MM.1S (cell line): ENCODE data around the gene OR8S1.

Experiments
- DNase-seq: peaks from one replicate; pipeline ENCODE4 v3.0.0-alpha.2; 2015
- H2AFZ ChIP-seq: fragments of 300-600 bp; sonication (generic); 2 replicates; pipeline ENCODE4 v1.6.0; 2016; ENCODE audit warnings: antibody characterized with exemption, low read length
- H3F3A ChIP-seq: fragments of 300-600 bp; sonication (generic); 2 replicates; pipeline ENCODE4 v1.6.1; 2016; ENCODE audit warnings: mild to moderate bottlenecking, antibody characterized with exemption, low read length, moderate library complexity, mixed read lengths; ENCODE audit not compliant: insufficient read depth
- H3K27ac ChIP-seq: fragments of 300-600 bp; sonication (generic); 2 replicates; pipeline ENCODE4 v1.5.1; 2016; ENCODE audit warnings: mild to moderate bottlenecking, low read length
- H3K27me3 ChIP-seq: fragments of 300-600 bp; sonication (generic); replicated peaks from 2 replicates; pipeline ENCODE4 v1.6.0; 2016; ENCODE audit warnings: low read length; ENCODE audit not compliant: insufficient read depth
- H3K36me3 ChIP-seq: fragments of 300-600 bp; sonication (generic); replicated peaks from 2 replicates; pipeline ENCODE4 v1.6.1; 2016; ENCODE audit warnings: mild to moderate bottlenecking, low read length, mixed read lengths; ENCODE audit not compliant: insufficient read depth
- H3K4me1 ChIP-seq: fragments of 300-600 bp; sonication (generic); 2 replicates; pipeline ENCODE4 v1.6.1; 2016; ENCODE audit warnings: low read length, mixed read lengths
- H3K4me2 ChIP-seq: fragments of 300-600 bp; sonication (generic); 2 replicates; pipeline ENCODE4 v1.6.0; 2016; ENCODE audit warnings: low read depth, low read length
- H3K4me3 ChIP-seq: fragments of 300-600 bp; sonication (generic); 2 replicates; pipeline ENCODE4 v1.5.1; 2016; ENCODE audit warnings: low read length, mixed read lengths
- H3K79me2 ChIP-seq: fragments of 300-600 bp; sonication (generic); 2 replicates; pipeline ENCODE4 v1.6.1; 2016; ENCODE audit warnings: mixed run types, low read length, mixed read lengths
- H3K9ac ChIP-seq: fragments of 300-600 bp; sonication (generic); 2 replicates; pipeline ENCODE4 v1.6.1; 2016; ENCODE audit warnings: low read length, mixed read lengths
- H3K9me2 ChIP-seq: fragments of 300-600 bp; sonication (generic); replicated peaks from 2 replicates; pipeline ENCODE4 v1.6.1; 2016; ENCODE audit warnings: mild to moderate bottlenecking, low read length, mixed read lengths; ENCODE audit not compliant: insufficient read depth
- H3K9me3 ChIP-seq: fragments of 300-600 bp; sonication (generic); replicated peaks from 2 replicates; pipeline ENCODE4 v1.6.1; 2016; ENCODE audit warnings: mild to moderate bottlenecking, low read length, mixed read lengths; ENCODE audit not compliant: insufficient read depth
- H4K20me1 ChIP-seq: fragments of 300-600 bp; sonication (generic); 2 replicates; pipeline ENCODE4 v1.6.1; 2016; ENCODE audit warnings: mild to moderate bottlenecking, low read length, moderate library complexity, mixed read lengths; ENCODE audit not compliant: insufficient read depth
- CTCF ChIP-seq: fragments of 300-600 bp; sonication (generic); IDR thresholded peaks from 2 replicates; pipeline ENCODE4 v1.5.1; 2016; ENCODE audit warnings: antibody characterized with exemption, low read length, mixed read lengths
- EZH2 ChIP-seq: fragments of 300-600 bp; sonication (generic); optimal IDR thresholded peaks from 2 replicates; pipeline ENCODE3; 2017; ENCODE audit warnings: low read depth, mild to moderate bottlenecking, antibody characterized with exemption, low read length, mixed read lengths
- EZH2phosphoT487 ChIP-seq: fragments of 300-600 bp; sonication (generic); IDR thresholded peaks from 2 replicates; pipeline ENCODE4 v1.6.1; 2018; ENCODE audit warnings: antibody characterized with exemption, low read length

OR8S1 gene

GRCh38 chr12:48508987-48509386, 16.4 kb upstream of the OR8S1 start:
- H3F3A ChIP-seq: no peaks in the 10 kb centered on the region
- no peak overlapping the region for H3K4me2 ChIP-seq
- no peak overlapping the region for H2AFZ ChIP-seq
- H3K4me1 ChIP-seq: peaks cover 5% of the 10 kb centered on the region; the same call in 1 of the 2 replicates
- H3K9me2 ChIP-seq: no peaks in the 10 kb centered on the region
- H3K79me2 ChIP-seq: no peaks in the 10 kb centered on the region
- H4K20me1 ChIP-seq: no peaks in the 10 kb centered on the region
- H3K4me3 ChIP-seq: no peak overlapping the region
- no peak overlapping the region for H3K9ac ChIP-seq
- TF ChIP-seq EZH2 (no peak), CTCF (no peak), EZH2phosphoT487 (no peak)
- no peaks in the 10 kb centered on the region for H3K36me3 ChIP-seq
- H3K27ac ChIP-seq: no peak overlapping the region
- H3K27me3 ChIP-seq: no peaks in the 10 kb centered on the region
- H3K9me3 ChIP-seq: no peaks in the 10 kb centered on the region
- DNase-seq: no peak

- Histone ChIP-seq H3K27me3 (no peaks in the 10 kb centered on the region), H3K9ac (no peak overlapping the region), H3K36me3 (no peaks in the 10 kb centered on the region), H3K9me3 (no peaks in the 10 kb centered on the region), H3K4me2 (no peak overlapping the region), H3K4me1 (peaks cover 5% of the 10 kb centered on the region; the same call in 1 of the 2 replicates), H3F3A (no peaks in the 10 kb centered on the region), H3K27ac (no peak overlapping the region), H3K9me2 (no peaks in the 10 kb centered on the region), H2AFZ (no peak overlapping the region), H3K4me3 (no peak overlapping the region), H3K79me2 (no peaks in the 10 kb centered on the region), H4K20me1 (no peaks in the 10 kb centered on the region)
- TF ChIP-seq EZH2 (no peak), CTCF (no peak), EZH2phosphoT487 (no peak)
- no peak for DNase-seq
Measured at GRCh38 chr12:48510111-48510510, 15.3 kb upstream of the OR8S1 start.

GRCh38 chr12:48512855-48513254, 12.6 kb upstream of the OR8S1 start:
- Histone ChIP-seq H3K4me3 (no peak overlapping the region), H3K9me3 (no peaks in the 10 kb centered on the region), H4K20me1 (no peaks in the 10 kb centered on the region), H3K4me2 (no peak overlapping the region; the same call in 1 of the 2 replicates), H3F3A (no peaks in the 10 kb centered on the region), H3K9me2 (no peaks in the 10 kb centered on the region), H3K36me3 (no peaks in the 10 kb centered on the region), H3K4me1 (peaks cover 5% of the 10 kb centered on the region; the same call in 1 of the 2 replicates), H3K9ac (no peak overlapping the region), H3K27ac (no peak overlapping the region), H3K27me3 (no peaks in the 10 kb centered on the region), H2AFZ (no peak overlapping the region), H3K79me2 (no peaks in the 10 kb centered on the region)
- DNase-seq: peak; percentile 44
- TF ChIP-seq EZH2: no peak
- no peak for TF ChIP-seq EZH2phosphoT487
- no peak for TF ChIP-seq CTCF
